Calu3 (cell line): ENCODE results near the gene RNF168. TPM values are rescaled to one million over a fixed set of nuclear protein-coding genes. Genes with fewer than 3 reads are reported as not detected.
"Not testable (repeated sequence)": the region's sequence is repeated elsewhere in the genome, so short reads cannot be mapped to it uniquely, and the experiment has no call there.

Experiments
- Bru-seq: library from RNA; stranded (reverse); fragments of 400-500 nt; gene quantifications from one replicate; lab custom pipeline; 2021; lab: Mats Ljungman, UMichigan
- BruChase-seq, 2 experiments: library from RNA; stranded (reverse); fragments of 400-500 nt; gene quantifications; one replicate each; lab custom pipeline; 2021; lab: Mats Ljungman, UMichigan
- BruUV-seq: library from RNA; stranded (reverse); fragments of 400-500 nt; replicated peaks from 2 replicates; lab custom pipeline; 2021; lab: Mats Ljungman, UMichigan
- CTCF ChIA-PET: fragments of 300-600 bp; sonication (Branson Sonifier 250); formaldehyde crosslinking; loops from one replicate; lab custom pipeline; 2022; ENCODE audit warnings: antibody characterized with exemption; lab: Charles Lee
- DNase-seq: peaks from one replicate; pipeline ENCODE4 v3.0.0; 2022
- H3K27ac Mint-ChIP-seq: one replicate; pipeline ENCODE4 v1.8.0; 2022; ENCODE audit warnings: mixed read lengths; ENCODE audit not compliant: unreplicated experiment
- H3K27me3 Mint-ChIP-seq: one replicate; pipeline ENCODE4 v1.8.0; 2022; ENCODE audit warnings: mixed read lengths; ENCODE audit not compliant: unreplicated experiment
- H3K36me3 Mint-ChIP-seq: one replicate; pipeline ENCODE4 v1.8.0; 2022; ENCODE audit warnings: mild to moderate bottlenecking, moderate library complexity, mixed read lengths; ENCODE audit not compliant: insufficient read depth, unreplicated experiment
- H3K4me1 Mint-ChIP-seq: one replicate; pipeline ENCODE4 v1.8.0; 2022; ENCODE audit warnings: mild to moderate bottlenecking, low read depth, mixed read lengths; ENCODE audit not compliant: unreplicated experiment
- H3K4me3 Mint-ChIP-seq: one replicate; pipeline ENCODE4 v1.8.0; 2022; ENCODE audit warnings: mild to moderate bottlenecking, low read depth, moderate library complexity, mixed read lengths; ENCODE audit not compliant: unreplicated experiment
- H3K9me3 Mint-ChIP-seq: one replicate; pipeline ENCODE4 v1.8.0; 2022; ENCODE audit warnings: low read depth, mixed read lengths; ENCODE audit not compliant: unreplicated experiment
- CTCF ChIP-seq: fragments of 200-600 bp; IDR thresholded peaks from one replicate; pipeline ENCODE4 v1.8.0; 2022; ENCODE audit warnings: antibody characterized with exemption; ENCODE audit not compliant: unreplicated experiment
- intact Hi-C: fragments of 100-400 bp; cut with micrococcal nuclease; formaldehyde crosslinking; loops from one replicate; pipeline ENCODE4 v1.10.0; 2022; ENCODE audit not compliant: unreplicated experiment
- long read RNA-seq: library from polyadenylated mRNA; stranded (forward); transcript quantifications from one replicate; pipeline ENCODE4 v2.0.0, GENCODE V29; 2022
- total RNA-seq: library from RNA; stranded (reverse); gene quantifications from 2 replicates; pipeline ENCODE4 v1.2.3, GENCODE V29; 2022

RNF168 gene
- 26.4 and 29.2 TPM in 2 replicates for total RNA-seq
- Bru-seq, nascent RNA: percentile 89 among the genes with signal in this experiment
- BruChase-seq, experiment 1, labeled RNA remaining after a 6-hour chase: percentile 81 among the genes with signal in this experiment
- percentile 88 among the genes with signal in this experiment for BruChase-seq, experiment 2, labeled RNA remaining after a 2-hour chase
- long read RNA-seq, full-length matches to known transcripts: 1 of 11 reads
- long read RNA-seq, partial matches to known transcripts: 1 of 11 reads
- long read RNA-seq, other reads (novel, unspliced or antisense): 9 of 11 reads

GRCh38 chr3:196503196-196504076 lies at the start of gene RNF168:
TSS of gene RNF168 (minus strand) at chr3:196503768. CDS start at chr3:196503173, 595 bp downstream.
- no peaks in the 10 kb centered on the region for H3K27me3 Mint-ChIP-seq
- peak within 1 kb of the TSS; percentile 99 for H3K27ac Mint-ChIP-seq
- peaks cover 53% of the 10 kb centered on the region for H3K36me3 Mint-ChIP-seq
- TF ChIP-seq CTCF: no peak
- H3K4me3 Mint-ChIP-seq: peak within 1 kb of the TSS; percentile 98
- H3K4me1 Mint-ChIP-seq: peaks cover 18% of the 10 kb centered on the region
- peak; percentile 96 for DNase-seq
- peaks cover 2% of the 10 kb centered on the region for H3K9me3 Mint-ChIP-seq
- CTCF ChIA-PET: interaction anchor here (0.5 to 0.8 kb wide), 3 partner anchors 25 to 645 kb away, joined by 3 to 4 read pairs (median 4); no protein-coding TSS in a partner anchor
- no TSS peak for BruUV-seq
- intact Hi-C loops: loop anchor here (2.0 kb wide), 1 partner anchor 17 kb away; no protein-coding TSS in a partner anchor

GRCh38 chr3:196552253-196552652 lies 48.7 kb upstream of the RNF168 start:
- Mint-ChIP-seq H3K27me3 (no peaks in the 10 kb centered on the region), H3K9me3 (no peaks in the 10 kb centered on the region), H3K4me1 (no peaks in the 10 kb centered on the region), H3K27ac (no peak overlapping the region), H3K36me3 (no peaks in the 10 kb centered on the region), H3K4me3 (no peak overlapping the region)
- intact Hi-C loops: no loop called here
- DNase-seq: no peak
- no peak for TF ChIP-seq CTCF
- CTCF ChIA-PET: no interaction called here
- no TSS peak for BruUV-seq

GRCh38 chr3:196550172-196550571 lies 46.6 kb upstream of the RNF168 start:
- H3K36me3 Mint-ChIP-seq, H3K4me3 Mint-ChIP-seq, CTCF ChIA-PET, intact Hi-C loops, BruUV-seq, H3K27me3 Mint-ChIP-seq, H3K9me3 Mint-ChIP-seq, H3K4me1 Mint-ChIP-seq, H3K27ac Mint-ChIP-seq, DNase-seq: not testable (repeated sequence)

GRCh38 chr3:196549312-196549711 lies 45.7 kb upstream of the RNF168 start:
- H3K27me3 Mint-ChIP-seq: peaks cover 11% of the 10 kb centered on the region
- intact Hi-C loops, DNase-seq, CTCF ChIA-PET, H3K4me3 Mint-ChIP-seq, H3K9me3 Mint-ChIP-seq, BruUV-seq, H3K4me1 Mint-ChIP-seq, H3K36me3 Mint-ChIP-seq, H3K27ac Mint-ChIP-seq: not testable (repeated sequence)

GRCh38 chr3:196547067-196547466 lies 43.5 kb upstream of the RNF168 start:
- TF ChIP-seq CTCF: no peak
- intact Hi-C loops: no loop called here
- Mint-ChIP-seq H3K4me3 (no peak overlapping the region), H3K4me1 (no peaks in the 10 kb centered on the region), H3K9me3 (no peaks in the 10 kb centered on the region), H3K36me3 (no peaks in the 10 kb centered on the region), H3K27ac (no peak overlapping the region), H3K27me3 (peaks cover 13% of the 10 kb centered on the region)
- CTCF ChIA-PET: interaction anchor here (0.6 kb wide), 1 partner anchor 38 kb away, joined by 4 read pairs; no protein-coding TSS in a partner anchor
- no peak for DNase-seq
- BruUV-seq: no TSS peak
